ENCODE data around the gene RNASE11.
A peak's percentile ranks its signal among the peaks of the same experiment; 100 is the strongest.
"Not testable (repeated sequence)": the region's sequence is repeated elsewhere in the genome, so short reads cannot be mapped to it uniquely, and the experiment has no call there.

RNASE11 gene

GRCh38 chr14:20620798-20621478, 33.1 kb upstream of the RNASE11 start:
- DNase-seq (ENCODE audit: extremely low read depth, low read depth) = no peak

GRCh38 chr14:20619688-20620087, 31.9 kb upstream of the RNASE11 start:
- not testable (repeated sequence) for DNase-seq (ENCODE audit: extremely low read depth, low read depth)

More at GRCh38 chr14:20620798-20621478, 33.1 kb upstream of the RNASE11 start:
- TF ChIP-seq CTCF (IDR thresholded peaks at IDR 0.05; ENCODE audit: low read depth, low read length) = no peak

DNA sequence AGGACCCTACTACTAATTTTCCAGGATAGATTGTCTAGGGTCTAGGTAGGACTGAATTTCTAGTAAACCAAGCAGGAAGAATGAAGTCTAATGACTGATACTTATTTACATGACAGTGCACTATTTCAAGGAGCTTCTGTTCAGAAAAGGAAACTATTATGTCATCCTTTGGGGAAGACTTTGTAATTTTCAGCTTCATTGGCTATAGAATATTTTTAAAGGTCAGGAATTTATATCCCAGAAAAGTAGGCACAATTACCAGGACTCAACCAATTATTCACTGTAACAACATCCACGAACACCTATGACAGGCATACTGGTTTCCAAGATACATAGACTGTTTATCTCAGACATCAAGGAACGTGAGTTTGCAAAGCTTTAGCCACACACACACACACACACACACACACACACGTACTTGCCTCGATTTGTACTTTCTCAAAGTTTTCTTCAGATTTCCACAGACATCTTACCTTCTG, 30.5 kb upstream of the RNASE11 start:
- no peak for DNase-seq (ENCODE audit: extremely low read depth, low read depth)
- TF ChIP-seq CTCF (IDR thresholded peaks at IDR 0.05; ENCODE audit: low read depth, low read length) = no peak

DNA sequence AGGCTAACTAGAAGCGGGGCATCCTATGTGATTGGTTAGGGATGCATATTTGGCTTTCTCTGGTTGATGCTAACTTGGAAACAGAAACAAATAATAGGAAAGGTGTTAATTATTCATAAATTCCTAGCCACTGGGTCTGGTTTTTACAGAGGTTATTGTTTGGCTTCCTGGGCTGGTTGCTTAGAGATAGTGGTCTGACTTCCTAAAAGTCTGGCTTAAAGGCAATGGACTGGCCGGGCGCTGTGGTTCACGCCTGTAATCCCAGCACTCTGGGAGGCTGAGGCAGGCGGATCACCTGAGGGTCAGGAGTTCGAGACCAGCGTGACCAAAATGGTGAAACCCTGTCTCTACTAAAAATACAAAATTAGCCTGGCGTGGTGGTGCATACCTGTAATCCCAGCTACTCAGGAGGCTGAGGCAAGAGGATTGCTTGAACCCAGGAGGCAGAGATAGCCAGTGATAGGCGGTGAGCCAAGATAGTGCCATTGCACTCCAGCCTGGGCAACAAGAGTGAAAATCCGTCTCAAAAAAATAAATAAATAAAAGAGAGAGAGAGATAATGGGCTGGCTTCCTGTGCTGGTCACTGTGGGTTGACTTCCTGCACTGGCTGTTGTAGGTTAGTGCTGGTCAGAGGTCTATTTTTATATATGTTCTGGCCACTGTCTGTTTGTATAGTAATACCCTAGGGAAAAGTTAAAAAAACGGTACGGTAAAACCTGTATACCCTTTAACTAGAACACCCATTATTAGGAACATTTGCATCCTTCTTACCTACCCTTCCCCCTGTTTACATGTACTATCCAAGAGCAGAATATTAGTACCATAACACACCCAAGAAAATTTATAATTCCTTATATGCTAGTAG, 29.6 kb upstream of the RNASE11 start:
- no peak for TF ChIP-seq CTCF (IDR thresholded peaks at IDR 0.05; ENCODE audit: low read depth, low read length)
- no peak for DNase-seq (ENCODE audit: extremely low read depth, low read depth)

DNA sequence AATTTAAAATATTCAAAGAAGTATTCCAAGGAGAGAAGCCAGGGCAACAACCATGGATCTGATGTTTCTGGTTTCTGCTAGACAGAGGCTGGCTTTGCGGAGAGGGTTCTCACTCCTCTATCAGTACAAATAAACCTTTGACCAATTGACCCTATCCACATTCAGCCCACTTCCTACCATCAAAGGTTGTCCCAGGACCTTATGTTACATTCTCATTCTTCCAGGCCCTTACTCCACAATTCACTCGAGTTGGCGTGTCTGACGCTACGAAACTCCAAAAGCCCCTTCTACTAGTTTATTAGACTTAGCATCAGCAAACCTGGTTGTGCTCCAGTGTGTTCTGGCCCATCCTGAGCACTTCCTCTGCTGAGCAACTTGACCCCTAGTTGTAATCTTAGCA, 28.2 kb upstream of the RNASE11 start:
- TF ChIP-seq CTCF (IDR thresholded peaks at IDR 0.05; ENCODE audit: low read depth, low read length) = no peak
- DNase-seq (ENCODE audit: extremely low read depth, low read depth) = no peak

DNA sequence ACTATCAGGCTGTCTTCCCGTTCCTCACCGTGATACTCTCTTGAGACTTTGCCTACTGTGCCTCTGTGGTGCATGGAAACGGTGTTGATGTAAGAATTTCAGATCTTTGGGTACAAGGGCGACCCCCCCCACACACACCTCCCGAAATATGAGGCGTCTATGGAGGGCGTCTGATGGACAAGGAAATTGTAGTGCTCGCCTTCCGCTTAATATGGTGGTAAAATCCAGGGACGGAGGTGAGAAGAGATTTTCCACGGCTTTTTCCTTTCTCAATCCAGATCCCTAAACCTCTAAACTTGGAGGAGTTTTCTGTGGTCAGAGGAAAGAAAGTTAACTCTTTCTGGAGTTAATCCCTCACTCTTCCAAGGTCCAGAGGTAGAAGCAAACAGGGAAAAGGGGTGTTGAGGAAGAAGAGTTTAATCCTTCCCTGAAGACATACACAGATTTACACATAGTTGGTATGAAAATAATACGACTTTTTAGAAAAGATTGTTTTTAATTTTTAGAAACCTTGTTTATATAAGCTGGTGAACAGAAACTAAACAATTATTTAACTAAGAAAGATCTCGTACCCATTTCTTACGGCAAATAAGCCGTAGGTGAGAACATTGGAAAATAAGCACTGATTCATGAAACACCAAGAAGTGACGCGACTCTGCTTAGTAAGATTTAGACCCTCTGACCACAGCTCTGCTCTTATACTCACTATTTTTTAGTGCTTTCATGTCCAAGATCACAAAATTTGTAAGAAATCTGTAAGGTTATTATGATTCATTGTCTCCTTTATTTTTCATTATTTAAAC, 26.4 kb upstream of the RNASE11 start:
- DNase-seq (ENCODE audit: extremely low read depth, low read depth) = no peak
- no peak for TF ChIP-seq CTCF (IDR thresholded peaks at IDR 0.05; ENCODE audit: low read depth, low read length)

DNA sequence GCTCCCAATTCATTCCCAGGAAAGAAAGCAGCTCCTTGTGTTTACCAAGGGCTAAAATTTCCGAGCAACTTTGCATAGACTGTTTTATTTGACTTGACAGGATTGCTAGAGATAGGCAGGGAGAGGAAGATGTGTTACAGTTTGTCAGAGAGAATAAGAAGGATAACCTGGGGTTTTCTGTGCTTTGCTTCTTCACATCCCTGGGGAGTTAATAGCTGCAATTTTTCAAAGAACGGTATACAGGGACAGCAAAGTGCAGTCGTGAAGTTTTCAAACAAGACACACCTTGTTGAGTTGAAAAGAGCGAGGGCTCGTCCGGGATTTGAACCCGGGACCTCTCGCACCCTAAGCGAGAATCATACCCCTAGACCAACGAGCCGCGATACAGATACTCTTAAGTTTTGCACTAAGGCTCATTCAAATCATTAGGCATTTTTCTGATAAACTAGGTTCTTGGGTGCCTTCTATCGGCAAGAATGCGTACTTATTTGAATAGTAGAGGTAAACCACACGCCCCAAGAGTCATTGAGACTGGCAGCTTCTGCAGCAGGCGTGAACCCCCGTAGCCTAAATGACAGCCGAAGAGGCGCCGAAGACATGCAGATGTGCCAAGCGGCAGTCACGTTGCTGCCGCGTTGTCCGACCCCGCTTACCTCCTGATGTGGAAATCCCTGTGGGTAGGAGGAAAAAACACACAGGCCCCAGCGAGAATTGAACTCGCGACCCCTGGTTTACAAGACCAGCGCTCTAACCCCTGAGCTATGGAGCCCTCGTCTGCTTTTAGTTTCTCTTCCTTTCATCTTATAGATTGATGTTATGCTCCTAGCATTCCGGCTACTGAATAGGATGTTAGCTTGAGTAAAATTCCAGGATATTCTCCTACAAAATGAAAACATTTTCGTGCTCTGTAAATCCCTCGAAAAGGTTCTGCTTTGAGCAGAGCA, 25.6 kb upstream of the RNASE11 start:
- peak; percentile 65 for TF ChIP-seq CTCF (IDR thresholded peaks at IDR 0.05; ENCODE audit: low read depth, low read length)
- peak; percentile 98 for DNase-seq (ENCODE audit: extremely low read depth, low read depth)
